HT1080 (cell line): ENCODE measurements around the gene AKR1A1. TPM values are rescaled to one million over a fixed set of nuclear protein-coding genes. Genes with fewer than 3 reads are reported as not detected.
"Not testable (repeated sequence)": the region's sequence is repeated elsewhere in the genome, so short reads cannot be mapped to it uniquely, and the experiment has no call there.

Source experiments
- DNase-seq: peaks from one replicate; pipeline ENCODE4 v3.0.0-alpha.2; 2015; ENCODE audit warnings: low read depth
- total RNA-seq: library from RNA; depleted of rRNA; stranded (reverse); fragments of >200 nt; shearing (Covaris generic); gene quantifications from 2 replicates; pipeline ENCODE4 v1.2.3, GENCODE V29; 2014

The AKR1A1 gene
- total RNA-seq, 1 experiment from 2014 or later = 106 TPM

DNA sequence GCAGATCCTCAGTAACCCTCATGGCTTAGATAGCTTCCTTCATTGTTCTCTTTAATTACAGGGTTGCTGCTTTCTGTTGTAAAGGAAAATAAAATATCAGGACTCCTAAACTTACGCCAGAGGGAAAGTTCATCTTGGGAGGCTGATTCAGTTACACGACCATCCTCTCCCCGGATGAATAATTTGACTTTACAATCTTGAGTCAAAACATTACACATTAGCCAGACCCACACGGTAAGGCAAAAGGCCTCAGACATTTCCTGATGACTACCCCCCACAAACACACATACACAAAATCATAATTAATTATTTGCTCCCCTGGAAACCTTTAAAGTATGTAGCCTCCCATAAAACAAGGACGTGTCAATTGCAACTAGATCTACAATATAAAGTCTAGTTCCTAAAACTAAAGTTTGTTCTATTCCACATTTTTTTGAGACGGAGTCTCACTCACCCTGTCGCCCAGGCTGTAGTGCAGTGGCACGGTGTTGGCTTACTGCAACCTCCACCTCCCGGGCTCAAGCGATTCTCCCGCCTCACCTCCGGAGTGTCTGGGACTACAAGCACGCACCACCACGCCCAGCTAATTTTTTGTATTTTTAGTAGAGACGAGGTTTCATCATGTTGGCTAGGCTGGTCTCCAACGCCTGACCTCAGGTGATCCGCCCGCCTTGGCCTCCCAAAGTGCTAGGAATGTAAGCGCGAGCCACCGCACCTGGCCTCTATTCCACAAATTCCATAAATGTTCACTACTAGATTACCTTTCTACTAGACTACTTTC is 28.1 kb upstream of the AKR1A1 start:
- peak; percentile 60 for DNase-seq

DNA sequence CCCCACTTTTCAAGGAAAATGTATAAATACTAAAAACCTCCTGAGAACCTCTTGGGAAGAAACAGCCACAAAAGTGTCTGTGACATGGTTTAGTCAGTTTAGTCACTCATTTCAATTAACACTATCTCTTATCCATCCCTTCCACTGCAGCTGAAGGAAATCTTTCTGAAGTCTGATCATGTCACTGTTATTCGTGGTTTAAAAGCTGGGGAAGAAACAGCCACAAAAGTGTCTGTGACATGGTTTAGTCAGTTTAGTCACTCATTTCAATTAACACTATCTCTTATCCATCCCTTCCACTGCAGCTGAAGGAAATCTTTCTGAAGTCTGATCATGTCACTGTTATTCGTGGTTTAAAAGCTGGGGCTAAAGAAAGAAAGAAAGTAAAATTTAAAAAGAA is 27.1 kb upstream of the AKR1A1 start:
- DNase-seq = not testable (repeated sequence)

DNA sequence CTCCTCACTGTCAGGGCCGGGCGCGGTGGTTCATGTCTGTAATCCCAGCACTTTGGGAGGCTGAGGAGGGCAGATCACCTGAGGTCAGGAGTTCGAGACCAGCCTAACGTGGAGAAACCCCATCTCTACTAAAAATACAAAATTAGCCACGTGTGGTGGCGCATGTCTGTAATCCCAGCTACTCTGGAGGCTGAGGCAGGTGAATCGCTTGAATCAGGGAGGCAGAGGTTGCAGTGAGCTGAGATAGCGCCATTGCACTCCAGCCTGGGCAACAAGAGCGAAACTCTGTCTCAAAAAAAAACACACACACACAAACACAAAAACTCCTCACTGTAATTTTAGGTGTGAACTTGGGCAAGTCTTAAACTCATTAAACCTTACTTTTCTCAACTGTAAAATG is 26.7 kb upstream of the AKR1A1 start:
- DNase-seq = not testable (repeated sequence)

DNA sequence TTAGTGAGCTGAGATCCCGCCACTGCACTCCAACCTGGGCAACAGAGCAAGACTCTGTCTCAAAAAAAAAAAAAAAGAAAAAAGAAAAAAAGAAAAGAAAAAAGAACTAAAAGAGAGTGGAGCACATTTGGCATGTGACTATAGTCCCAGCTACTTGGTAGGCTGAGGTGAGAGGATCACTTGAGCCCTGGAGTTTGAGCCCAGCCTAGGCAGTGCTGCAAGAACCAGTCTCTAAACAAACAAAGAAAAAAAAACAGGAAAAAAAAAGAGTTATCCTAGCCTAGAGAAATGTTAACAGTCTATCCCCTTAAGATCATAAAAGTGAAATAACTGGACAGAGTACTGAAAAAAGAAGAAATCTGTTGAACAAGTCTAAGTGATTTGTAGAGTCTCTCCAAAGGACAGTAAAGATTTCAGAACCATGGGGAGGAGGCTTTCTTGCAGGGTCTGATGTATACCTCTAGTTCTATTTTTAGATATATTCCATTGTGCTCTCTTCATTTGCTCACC is 24.4 kb upstream of the AKR1A1 start:
- no peak for DNase-seq

DNA sequence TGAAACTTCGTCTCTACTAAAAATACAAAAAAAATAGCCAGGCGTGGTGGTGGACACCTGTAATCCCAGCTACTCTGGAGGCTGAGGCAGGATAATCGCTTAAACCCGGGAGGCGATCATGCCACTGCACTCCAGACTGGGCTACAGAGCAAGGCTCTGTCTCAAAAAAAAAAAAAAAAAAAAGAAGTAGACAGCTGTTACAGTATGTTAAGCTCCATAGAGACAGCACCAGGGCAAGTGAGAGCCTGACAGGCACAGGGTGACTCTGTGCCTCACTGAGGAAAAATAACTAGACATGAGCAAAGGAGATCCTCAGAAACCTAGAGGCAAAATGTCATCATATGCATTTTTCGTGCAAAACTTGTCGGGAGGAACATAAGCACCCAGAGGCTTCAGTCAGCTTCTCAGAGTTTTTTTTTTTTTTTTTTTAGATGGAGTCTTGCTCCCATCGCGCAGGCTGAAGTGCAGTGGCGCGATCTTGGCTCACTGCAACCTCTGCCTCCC is 19.9 kb upstream of the AKR1A1 start:
- no peak for DNase-seq

DNA sequence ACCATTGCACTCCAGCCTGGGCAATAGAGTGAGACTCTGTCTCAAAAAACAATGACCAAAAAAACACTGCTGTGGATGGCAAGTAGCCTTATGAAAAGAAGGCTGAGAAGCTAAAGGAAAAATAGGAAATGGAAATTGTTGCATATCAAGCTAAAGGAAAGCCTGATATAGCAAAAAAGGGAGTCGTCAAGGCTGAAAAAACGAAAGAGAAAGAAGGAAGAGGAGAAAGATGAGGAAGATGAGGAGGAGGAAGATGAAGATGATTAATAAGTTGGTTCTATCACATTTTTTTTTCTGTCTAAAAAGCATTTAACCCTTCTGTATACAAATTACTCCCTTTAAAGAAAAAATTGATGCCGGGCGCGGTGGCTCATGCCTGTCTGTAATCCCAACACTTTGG is 18.8 kb upstream of the AKR1A1 start:
- no peak for DNase-seq

DNA sequence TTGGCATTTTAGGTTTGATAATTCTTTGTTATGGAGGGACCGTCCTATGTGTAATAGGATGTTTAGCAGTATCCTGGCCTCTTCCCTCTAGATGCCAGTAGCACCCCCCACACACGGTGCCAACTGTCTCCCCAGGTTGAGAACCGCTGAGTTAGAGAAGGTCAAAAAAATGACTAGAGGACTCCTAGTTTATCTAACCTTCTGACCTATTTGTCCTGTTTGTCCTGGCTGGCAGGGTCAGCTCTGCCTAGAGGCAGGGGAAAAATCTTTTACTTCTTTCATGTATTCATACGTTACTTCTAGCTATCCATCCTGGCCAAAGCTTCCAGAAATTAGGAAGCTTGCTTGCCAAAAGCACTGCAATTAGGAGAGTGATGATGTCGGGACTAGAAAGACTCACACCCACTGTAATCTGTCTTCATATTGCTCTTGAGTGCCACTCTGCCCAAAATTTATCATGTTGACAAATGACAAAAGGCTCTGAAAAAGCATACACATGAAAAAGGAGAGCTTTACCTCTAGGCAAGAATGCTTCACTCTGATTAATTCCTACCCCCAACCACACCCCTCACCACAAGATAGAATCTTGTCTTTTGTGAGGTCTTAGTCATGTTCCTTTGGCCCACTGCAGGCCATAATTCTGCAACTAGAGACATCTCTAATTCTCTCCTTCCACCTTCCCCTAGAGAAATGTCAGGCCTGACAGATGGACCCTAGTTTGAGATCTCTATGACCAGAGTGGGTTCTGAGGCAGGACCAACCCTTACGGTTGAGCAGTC is 14.4 kb upstream of the AKR1A1 start:
- DNase-seq = no peak

DNA sequence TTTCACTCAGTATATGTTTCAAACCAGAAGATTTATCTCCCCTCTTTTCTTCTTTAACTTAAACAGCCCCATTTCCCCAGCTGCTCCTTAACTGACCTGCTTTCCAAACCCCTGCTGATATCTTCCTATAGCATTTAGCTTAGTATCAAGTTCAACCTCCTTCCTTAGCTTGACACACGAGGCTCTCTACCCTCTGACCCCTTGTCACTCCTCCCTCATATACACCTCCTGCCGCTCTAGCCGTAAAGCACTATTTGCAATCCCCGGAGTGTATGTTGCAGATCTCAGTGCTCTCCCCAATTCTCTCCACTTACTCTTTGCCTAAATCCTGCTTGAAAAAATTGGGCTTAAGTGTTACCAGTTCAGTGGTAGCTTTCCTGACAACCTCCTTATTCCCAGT is 13.7 kb upstream of the AKR1A1 start:
- DNase-seq = no peak

DNA sequence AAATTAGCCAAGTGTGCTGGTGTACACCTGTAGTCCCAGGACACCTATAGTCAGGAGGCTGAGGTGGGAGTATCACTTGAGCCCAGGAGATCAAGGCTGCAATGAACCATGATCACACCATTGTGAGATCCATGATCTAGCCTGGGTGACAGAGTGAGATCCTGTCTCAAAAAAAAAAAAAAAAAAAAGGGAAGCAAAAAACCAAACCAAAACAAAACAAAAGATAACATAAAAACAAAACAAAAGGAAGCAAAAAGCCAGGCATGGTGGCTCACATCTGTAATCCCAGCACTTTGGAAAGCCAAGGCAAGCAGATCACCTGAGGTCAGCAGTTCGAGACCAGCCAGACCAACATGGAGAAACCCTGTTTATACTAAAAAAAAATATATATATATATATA is 9.4 kb upstream of the AKR1A1 start:
- DNase-seq = no peak

DNA sequence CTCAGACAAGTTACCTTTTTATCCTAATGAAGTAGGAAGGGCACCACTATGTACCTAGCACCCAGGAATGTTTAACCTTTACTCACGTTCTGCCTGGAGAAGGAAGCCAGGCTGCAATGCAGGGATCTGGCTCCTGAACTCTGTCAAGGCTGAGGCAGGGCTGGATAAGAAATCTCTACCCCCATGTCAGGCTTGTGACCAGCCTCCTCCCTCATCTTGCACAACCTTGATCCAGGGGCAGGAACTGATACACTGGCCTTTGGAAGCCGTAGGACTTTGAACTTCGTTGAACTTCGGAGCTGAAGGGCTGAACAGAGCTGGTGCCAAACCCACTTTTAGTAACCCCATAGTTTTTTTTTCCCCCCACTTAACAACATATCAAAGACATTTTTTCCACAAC is 8.0 kb upstream of the AKR1A1 start:
- no peak for DNase-seq

DNA sequence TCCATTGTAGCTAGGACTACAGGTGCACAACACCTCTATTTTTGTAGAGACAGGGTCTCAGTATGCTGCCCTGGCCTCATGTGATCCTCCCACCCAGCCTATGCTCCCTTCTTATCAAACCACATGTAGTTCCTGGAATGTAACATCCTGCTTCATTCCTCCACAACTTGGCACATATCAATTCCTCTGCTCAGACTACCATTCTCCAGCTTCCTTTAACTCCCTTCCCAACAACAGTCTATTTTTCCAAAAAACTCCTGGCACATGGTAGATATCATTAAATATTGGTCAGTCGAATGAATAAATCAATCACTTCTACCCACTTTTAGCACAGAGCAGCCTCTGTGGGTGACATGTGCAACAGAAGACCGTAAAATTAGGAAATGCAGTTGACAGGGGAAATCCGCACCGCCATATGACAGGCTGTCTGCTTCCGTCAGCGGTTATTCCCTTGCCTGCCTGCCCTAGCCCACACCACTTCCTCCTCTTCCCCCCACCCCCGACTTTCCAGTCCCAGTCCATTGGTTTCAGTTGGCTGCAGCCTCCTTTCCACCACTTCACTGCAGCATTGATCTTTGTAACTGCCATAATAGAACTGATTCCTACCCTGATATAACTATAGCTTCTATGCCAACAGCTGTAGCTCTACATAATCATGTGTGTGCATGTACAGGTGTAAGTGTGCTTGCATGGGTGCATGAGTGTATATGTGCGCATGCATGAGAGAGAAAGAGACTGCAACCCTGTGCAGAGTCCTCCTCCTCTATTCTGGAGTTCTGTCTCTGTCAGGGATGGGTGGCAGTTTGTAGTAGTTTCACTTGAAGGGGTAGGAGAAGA is 6.8 kb upstream of the AKR1A1 start:
- no peak for DNase-seq

DNA sequence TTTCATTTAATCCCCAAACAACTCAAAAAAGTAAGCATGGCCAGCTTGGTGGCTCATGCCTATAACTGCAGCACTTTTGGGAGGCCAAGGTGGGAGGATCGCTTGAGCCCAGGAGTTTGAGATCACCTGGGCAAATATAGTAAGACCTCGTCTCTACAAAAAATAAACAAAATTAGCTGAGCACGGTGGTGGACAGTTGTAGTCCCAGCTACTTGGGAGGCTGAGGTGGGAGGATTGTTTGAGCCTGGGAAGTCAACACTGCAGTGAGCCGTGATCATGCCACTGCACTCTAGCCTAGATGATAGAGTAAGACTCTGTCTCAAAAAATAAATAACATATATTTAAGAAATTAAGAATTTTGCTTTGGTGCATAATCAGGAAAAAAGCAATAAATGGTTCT is 6.1 kb upstream of the AKR1A1 start:
- no peak for DNase-seq

DNA sequence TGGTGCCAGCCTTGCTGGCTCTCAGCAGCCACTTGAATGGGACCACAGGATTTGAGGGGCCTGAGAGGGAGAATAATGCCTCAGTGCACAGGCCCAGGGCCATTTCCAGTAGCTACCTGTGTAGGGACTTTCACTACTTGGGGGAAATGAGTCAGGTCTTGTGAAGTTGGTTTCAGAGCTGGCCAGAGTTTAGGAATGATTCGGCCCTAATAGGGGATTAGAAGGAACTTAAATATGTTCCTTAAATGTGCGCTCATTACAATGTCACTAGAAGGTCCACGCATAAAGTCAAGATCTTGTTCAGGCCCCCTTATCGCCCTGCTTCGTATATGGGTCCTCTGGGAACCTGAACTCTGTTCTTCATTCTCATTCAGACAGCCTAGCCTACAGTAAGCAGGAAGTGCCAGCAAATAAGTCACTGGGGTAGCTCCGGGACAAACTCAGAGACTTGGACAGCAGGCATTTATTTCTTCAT is 5.6 kb upstream of the AKR1A1 start:
- DNase-seq = no peak

DNA sequence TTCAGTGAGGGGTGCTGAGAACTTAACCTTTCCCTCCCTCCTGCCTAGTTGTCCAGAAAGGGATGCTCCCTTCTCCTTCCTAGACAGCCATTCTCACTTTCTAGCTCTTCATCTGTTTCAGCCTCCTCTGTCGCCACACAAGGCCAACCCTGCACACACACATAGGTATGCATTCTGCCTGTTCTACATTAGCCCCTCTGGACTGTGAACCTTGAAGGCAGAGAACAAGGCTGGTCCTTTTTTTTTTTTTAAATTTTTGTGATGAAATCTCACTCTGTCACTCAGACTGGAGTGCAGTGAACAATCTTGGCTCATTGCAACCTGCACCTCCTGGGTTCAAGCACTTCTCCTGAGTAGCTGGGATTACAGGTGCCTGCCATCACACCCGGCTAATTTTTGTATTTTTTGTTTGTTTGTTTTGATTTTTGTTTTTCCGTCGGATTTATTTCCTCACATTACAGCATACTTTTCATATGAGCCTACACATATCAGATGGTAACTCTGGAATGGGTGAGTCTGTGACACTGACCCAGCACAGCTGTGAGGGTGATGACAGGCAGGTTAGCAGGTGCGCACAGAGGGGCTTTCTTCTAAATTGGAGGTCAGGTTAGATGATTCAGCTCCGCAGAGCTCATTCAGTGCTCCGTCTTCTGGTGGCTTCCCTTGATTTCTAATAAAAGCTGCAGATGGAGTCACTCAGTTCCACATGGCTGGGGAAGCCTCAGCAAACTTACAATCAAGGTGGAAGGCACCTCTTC is 4.9 kb upstream of the AKR1A1 start:
- no peak for DNase-seq

DNA sequence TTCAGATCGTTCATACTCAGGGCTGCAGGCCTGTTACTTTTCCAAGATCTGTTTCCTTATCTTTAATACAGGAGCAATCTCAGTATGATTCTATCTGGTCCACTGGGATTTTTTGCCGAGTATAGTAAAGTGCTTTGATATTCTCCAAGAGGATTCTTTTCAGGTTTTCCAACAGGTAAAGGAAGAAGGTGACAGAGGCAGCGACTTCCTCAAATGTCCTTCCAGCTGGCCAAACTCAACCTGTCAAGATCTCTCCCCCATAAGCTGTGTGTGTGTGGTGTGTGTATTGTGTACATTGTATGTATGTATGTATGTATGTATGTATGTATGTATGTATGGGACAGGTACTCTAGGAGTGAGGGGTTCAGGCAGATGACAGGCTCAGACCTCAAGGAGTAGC is 1.1 kb downstream of the AKR1A1 start:
- DNase-seq = no peak

DNA sequence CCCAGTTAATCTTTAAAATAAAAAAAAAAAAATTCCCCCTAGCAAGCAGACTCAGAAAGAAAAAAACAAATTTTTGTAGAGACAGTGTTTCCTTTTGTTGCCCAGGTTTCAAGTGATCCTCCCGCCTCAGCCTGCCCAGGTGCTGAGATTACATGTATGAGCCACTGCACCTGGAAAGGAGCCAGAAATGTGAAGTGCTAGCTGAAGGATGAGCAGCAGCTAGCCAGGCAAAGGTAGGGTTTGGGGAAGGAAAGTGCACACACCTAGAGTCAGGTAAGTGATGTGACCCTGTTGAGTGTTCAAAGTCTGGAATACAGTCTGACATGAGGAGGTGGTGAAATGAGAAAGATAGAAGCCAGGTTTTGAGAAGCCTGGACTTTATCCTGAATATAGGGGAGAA is 1.7 kb downstream of the AKR1A1 start:
- DNase-seq = no peak

DNA sequence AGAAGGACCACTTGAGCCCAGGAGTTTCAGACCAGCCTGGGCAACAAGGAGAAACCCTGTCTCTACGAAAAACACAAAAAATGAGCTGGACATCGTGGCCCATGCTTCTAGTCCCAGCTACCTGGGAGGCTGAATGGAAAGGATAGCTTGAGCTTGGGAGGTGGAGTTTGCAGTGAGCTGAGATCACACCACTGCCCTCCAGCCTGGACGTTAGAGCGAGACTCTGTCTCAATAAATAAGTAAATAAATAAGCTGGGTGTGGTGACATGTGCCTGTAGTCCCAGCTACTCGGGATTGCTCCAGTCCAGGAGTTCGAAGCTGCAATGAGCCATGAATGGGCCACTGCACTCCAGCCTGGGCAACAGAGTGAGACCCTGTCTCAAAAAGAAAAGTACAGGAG is 3.6 kb downstream of the AKR1A1 start:
- no peak for DNase-seq

DNA sequence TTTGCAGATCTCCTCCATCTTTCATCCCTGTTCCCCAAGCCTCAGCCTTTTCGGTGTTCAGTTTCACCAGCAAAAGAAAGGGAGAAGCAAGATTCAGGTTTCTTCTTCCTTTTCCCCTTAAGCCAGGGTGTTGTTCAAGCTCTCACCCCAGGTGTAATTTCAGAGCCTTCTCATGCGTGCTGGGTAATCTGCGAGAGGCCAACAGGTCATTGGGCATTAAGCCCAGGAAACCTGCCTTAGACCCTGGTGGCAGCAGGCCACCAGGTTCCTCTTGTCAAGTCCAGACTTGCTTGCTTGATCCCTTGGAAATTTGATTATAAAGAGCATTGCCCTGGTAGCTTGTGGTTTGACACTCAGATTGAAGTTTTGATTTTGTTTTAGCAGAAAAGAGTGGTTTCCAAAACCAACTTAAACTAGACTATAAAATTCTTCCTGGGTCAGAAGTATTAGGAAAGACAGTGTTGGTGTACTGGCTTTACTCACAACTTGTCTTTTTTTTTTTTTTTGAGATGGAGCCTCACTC is 6.9 kb downstream of the AKR1A1 start:
- DNase-seq = no peak

DNA sequence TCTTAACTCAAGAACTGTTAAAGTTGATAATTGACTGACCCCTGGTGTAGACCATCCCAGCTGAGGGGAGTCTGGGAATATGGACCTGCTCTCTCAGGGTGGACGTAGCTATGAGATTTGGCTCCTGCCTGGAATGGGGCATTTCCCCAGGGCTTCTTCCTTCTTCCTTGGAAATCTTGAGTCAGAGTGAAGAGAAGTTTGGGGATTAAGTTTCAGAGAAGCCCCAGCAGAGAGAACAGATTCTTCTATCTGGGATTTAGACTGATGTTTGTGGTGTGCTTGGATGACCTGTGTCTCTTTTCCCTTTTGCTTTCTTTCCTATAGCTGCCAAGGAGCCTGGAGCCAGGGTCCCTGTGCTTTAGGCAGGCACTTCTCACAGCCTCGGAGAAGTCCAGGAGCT is 13.2 kb downstream of the AKR1A1 start:
- DNase-seq = no peak

DNA sequence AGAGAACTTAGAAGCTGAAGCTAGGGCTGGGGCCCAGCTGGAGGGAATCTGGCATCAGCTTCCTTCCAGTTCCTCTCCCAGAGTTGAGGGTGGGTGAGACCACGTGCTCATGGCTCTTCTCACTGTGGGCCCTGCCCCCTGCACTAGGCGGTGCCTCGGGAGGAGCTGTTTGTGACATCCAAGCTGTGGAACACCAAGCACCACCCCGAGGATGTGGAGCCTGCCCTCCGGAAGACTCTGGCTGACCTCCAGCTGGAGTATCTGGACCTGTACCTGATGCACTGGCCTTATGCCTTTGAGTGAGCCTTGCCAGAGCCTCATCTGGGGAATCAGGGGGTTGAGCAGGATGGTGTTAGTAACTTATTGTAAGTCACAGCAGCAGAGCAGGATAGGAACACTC is 16.1 kb downstream of the AKR1A1 start:
- no peak for DNase-seq

DNA sequence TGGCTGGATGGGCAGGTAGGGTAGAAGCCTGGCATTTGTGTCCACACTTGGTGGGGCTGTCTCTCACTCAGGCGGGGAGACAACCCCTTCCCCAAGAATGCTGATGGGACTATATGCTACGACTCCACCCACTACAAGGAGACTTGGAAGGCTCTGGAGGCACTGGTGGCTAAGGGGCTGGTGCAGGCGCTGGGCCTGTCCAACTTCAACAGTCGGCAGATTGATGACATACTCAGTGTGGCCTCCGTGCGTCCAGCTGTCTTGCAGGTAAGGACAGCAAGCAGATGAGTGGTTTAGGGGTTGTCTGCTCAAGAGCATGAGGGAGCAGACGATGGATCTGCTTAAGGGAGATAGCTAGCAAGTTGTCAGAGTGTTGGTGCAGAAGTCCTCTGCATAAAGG is 17.3 kb downstream of the AKR1A1 start:
- no peak for DNase-seq
